ENCODE measurements around the gene L3MBTL4. TPM values are rescaled to one million over a fixed set of nuclear protein-coding genes. Genes with fewer than 3 reads are reported as not detected.

L3MBTL4 gene
- total and polyA plus RNA-seq, 11 donors: 0.27 to 3.3 (median 1.2) TPM

DNA sequence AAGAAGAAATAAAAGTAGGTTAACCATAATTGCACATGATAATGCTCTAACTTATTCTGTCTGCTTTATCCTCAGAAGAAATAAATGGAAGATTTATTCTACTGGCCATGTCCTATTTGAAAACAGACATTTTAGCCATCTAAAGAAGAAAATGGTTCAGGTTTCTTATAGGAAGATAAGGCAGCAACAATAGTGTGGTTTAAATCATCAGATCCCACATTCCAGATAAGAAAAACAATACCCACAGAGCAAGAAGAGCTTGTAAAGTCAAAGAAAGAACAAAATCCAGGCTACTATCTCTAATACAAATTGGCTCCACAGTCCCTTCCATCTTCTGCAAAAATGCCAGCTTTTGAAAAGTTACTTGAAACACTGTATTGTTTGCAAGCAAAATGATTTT is 49.3 kb downstream of the L3MBTL4 start:
- Histone ChIP-seq H3K36me3 (no peaks in the 10 kb centered on the region), H3K27ac (no peak overlapping the region), H3K4me3 (no peak overlapping the region), H3K4me1 (peaks cover 0 to 2% (median 0%) of the 10 kb centered on the region in 12 donors), H3K9me3 (no peaks in the 10 kb centered on the region), H3K27me3 (no peaks in the 10 kb centered on the region)
- intact Hi-C loops (cut with DNase I): no loop called here
- ATAC-seq (no peak), DNase-seq (no peak)
- TF ChIP-seq POLR2A (IDR thresholded peaks at IDR 0.05): no peak

GRCh38 chr18:6363216-6363615 is 51.5 kb downstream of the L3MBTL4 start:
- Histone ChIP-seq H3K36me3 (no peaks in the 10 kb centered on the region), H3K4me1 (no peaks in the 10 kb centered on the region), H3K9me3 (no peaks in the 10 kb centered on the region), H3K27ac (no peak overlapping the region), H3K27me3 (no peaks in the 10 kb centered on the region), H3K4me3 (no peak overlapping the region)
- intact Hi-C loops (cut with DNase I): no loop called here
- WGBS, 4 donors: 79 to 89% (median 82%) methylated on average over 7 of the region's 7 CpGs
- TF ChIP-seq, protein P1, sequence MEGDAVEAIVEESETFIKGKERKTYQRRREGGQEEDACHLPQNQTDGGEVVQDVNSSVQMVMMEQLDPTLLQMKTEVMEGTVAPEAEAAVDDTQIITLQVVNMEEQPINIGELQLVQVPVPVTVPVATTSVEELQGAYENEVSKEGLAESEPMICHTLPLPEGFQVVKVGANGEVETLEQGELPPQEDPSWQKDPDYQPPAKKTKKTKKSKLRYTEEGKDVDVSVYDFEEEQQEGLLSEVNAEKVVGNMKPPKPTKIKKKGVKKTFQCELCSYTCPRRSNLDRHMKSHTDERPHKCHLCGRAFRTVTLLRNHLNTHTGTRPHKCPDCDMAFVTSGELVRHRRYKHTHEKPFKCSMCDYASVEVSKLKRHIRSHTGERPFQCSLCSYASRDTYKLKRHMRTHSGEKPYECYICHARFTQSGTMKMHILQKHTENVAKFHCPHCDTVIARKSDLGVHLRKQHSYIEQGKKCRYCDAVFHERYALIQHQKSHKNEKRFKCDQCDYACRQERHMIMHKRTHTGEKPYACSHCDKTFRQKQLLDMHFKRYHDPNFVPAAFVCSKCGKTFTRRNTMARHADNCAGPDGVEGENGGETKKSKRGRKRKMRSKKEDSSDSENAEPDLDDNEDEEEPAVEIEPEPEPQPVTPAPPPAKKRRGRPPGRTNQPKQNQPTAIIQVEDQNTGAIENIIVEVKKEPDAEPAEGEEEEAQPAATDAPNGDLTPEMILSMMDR (IDR thresholded peaks at IDR 0.05): no peak
- TF ChIP-seq POLR2A (IDR thresholded peaks at IDR 0.05): no peak
- ATAC-seq: no peak
- no peak for DNase-seq

GRCh38 chr18:6362559-6363129 is 52.1 kb downstream of the L3MBTL4 start:
- no peak for ATAC-seq
- Histone ChIP-seq H3K4me1 (no peaks in the 10 kb centered on the region), H3K27me3 (no peaks in the 10 kb centered on the region), H3K36me3 (no peaks in the 10 kb centered on the region), H3K27ac (no peak overlapping the region), H3K4me3 (no peak overlapping the region), H3K9me3 (no peaks in the 10 kb centered on the region)
- TF ChIP-seq, protein P1 (IDR thresholded peaks at IDR 0.05): no peak
- no peak for TF ChIP-seq POLR2A (IDR thresholded peaks at IDR 0.05)
- intact Hi-C loops (cut with DNase I): no loop called here
- WGBS, 4 donors: 94 to 97% (median 96%) methylated on average over 9 of the region's 9 CpGs
- DNase-seq: no peak

DNA sequence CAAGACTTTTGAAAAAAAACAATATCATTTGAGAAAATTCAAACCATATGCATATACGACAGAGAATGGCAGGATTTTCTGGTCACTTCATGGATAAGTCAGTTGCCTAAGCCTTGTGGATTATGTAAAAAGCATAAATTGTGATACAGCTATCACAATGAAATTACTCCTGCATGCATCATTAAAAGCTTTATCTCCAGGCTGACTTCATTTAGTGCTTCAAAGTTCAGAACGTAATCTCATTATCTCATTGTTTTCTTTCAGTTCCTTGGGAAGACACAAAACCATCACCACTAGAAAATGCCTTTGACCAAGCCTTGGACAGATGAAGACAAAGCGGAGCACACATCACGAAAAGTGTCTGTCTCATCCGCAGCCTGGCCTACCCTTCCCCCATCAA is 57.0 kb downstream of the L3MBTL4 start:
- Histone ChIP-seq H3K36me3 (no peaks in the 10 kb centered on the region), H3K4me3 (no peak overlapping the region), H3K9me3 (no peaks in the 10 kb centered on the region), H3K27ac (no peak overlapping the region), H3K4me1 (no peaks in the 10 kb centered on the region), H3K27me3 (no peaks in the 10 kb centered on the region)
- DNase-seq: no peak
- intact Hi-C loops (cut with DNase I): loop anchor here in 1 of 10 donors (10.0 kb wide), 1 partner anchor 53 kb away; no protein-coding TSS in a partner anchor
- ATAC-seq: no peak
- 80 to 85% (median 83%) methylated on average over 5 of the region's 5 CpGs for WGBS, 4 donors
- TF ChIP-seq, protein P1 (IDR thresholded peaks at IDR 0.05): no peak

Data from heart left ventricle (tissue), 16 donors.